ENCODE results near the gene ZBED2. TPM values are rescaled to one million over a fixed set of nuclear protein-coding genes. Genes with fewer than 3 reads are reported as not detected.

Gene ZBED2
- total RNA-seq, 4 donors from 2014 or later, result not detected

GRCh38 chr3:111588527-111588926 lies 6.6 kb downstream of the ZBED2 start:
- H3K27me3 ChIP-seq, result no peaks in the 10 kb centered on the region
- ATAC-seq (no peak), DNase-seq (no peak)
- TF ChIP-seq CTCF (IDR thresholded peaks at IDR 0.05 in 4 of 5, conservative IDR thresholded peaks at IDR 0.05 in 1 of 5) (no peak), POLR2A (IDR thresholded peaks at IDR 0.05) (no peak)
- H3K9me3 ChIP-seq, result no peaks in the 10 kb centered on the region
- no peaks in the 10 kb centered on the region for H3K36me3 ChIP-seq
- H3K4me1 ChIP-seq, result no peaks in the 10 kb centered on the region
- in situ Hi-C loops (cut with MboI; ENCODE audit: low sequenced_read_pairs in 4 of 4) (no loop called here), intact Hi-C loops (cut with DNase I; ENCODE audit: low total_unique reads) (no loop called here)
- H3K27ac ChIP-seq, result no peak overlapping the region
- no peak overlapping the region for H3K4me3 ChIP-seq

- H3K27ac ChIP-seq, result no peak overlapping the region
- no peaks in the 10 kb centered on the region for H3K4me1 ChIP-seq
- no peaks in the 10 kb centered on the region for H3K27me3 ChIP-seq
- TF ChIP-seq POLR2A (IDR thresholded peaks at IDR 0.05), result no peak
- TF ChIP-seq CTCF (IDR thresholded peaks at IDR 0.05 in 4 of 5, conservative IDR thresholded peaks at IDR 0.05 in 1 of 5), result no peak
- no peak for DNase-seq
- no peak overlapping the region for H3K4me3 ChIP-seq
- intact Hi-C loops (cut with DNase I; ENCODE audit: low total_unique reads) (no loop called here), in situ Hi-C loops (cut with MboI; ENCODE audit: low sequenced_read_pairs in 4 of 4) (no loop called here)
- H3K36me3 ChIP-seq, result no peaks in the 10 kb centered on the region
- no peaks in the 10 kb centered on the region for H3K9me3 ChIP-seq
- ATAC-seq, result no peak
Measured at GRCh38 chr3:111585217-111585616, 9.9 kb downstream of the ZBED2 start.

- H3K4me1 ChIP-seq, result no peaks in the 10 kb centered on the region
- H3K4me3 ChIP-seq, result no peak overlapping the region
- no peaks in the 10 kb centered on the region for H3K9me3 ChIP-seq
- H3K27me3 ChIP-seq, result no peaks in the 10 kb centered on the region
- ATAC-seq (no peak), DNase-seq (no peak)
- in situ Hi-C loops (cut with MboI; ENCODE audit: low sequenced_read_pairs in 4 of 4) (no loop called here), intact Hi-C loops (cut with DNase I; ENCODE audit: low total_unique reads) (no loop called here)
- no peak overlapping the region for H3K27ac ChIP-seq
- TF ChIP-seq POLR2A (IDR thresholded peaks at IDR 0.05) (no peak), CTCF (IDR thresholded peaks at IDR 0.05 in 4 of 5, conservative IDR thresholded peaks at IDR 0.05 in 1 of 5) (no peak)
- H3K36me3 ChIP-seq, result no peaks in the 10 kb centered on the region
Measured at GRCh38 chr3:111584744-111585143, 10.4 kb downstream of the ZBED2 start.

GRCh38 chr3:111582120-111582474 lies 13.0 kb downstream of the ZBED2 start:
- Histone ChIP-seq H3K4me3 (no peak overlapping the region), H3K27ac (no peak overlapping the region), H3K9me3 (no peaks in the 10 kb centered on the region), H3K27me3 (no peaks in the 10 kb centered on the region), H3K36me3 (no peaks in the 10 kb centered on the region), H3K4me1 (no peaks in the 10 kb centered on the region)
- TF ChIP-seq CTCF (IDR thresholded peaks at IDR 0.05 in 4 of 5, conservative IDR thresholded peaks at IDR 0.05 in 1 of 5), result no peak
- no peak for TF ChIP-seq POLR2A (IDR thresholded peaks at IDR 0.05)
- intact Hi-C loops (cut with DNase I; ENCODE audit: low total_unique reads), result no loop called here
- DNase-seq (no peak), ATAC-seq (no peak)
- in situ Hi-C loops (cut with MboI; ENCODE audit: low sequenced_read_pairs in 4 of 4), result no loop called here

GRCh38 chr3:111581403-111582119 lies 13.6 kb downstream of the ZBED2 start:
- Histone ChIP-seq H3K27me3 (no peaks in the 10 kb centered on the region), H3K9me3 (no peaks in the 10 kb centered on the region), H3K4me1 (no peaks in the 10 kb centered on the region), H3K27ac (no peak overlapping the region), H3K4me3 (no peak overlapping the region), H3K36me3 (no peaks in the 10 kb centered on the region)
- no peak for DNase-seq
- intact Hi-C loops (cut with DNase I; ENCODE audit: low total_unique reads), result no loop called here
- in situ Hi-C loops (cut with MboI; ENCODE audit: low sequenced_read_pairs in 4 of 4), result no loop called here
- TF ChIP-seq CTCF (IDR thresholded peaks at IDR 0.05 in 4 of 5, conservative IDR thresholded peaks at IDR 0.05 in 1 of 5) (no peak), POLR2A (IDR thresholded peaks at IDR 0.05) (no peak)
- no peak for ATAC-seq
